Left lung (tissue), 10 donors: ENCODE measurements around the gene ATG12. TPM values are rescaled to one million over a fixed set of nuclear protein-coding genes. Genes with fewer than 3 reads are reported as not detected.
A peak's percentile ranks its signal among the peaks of the same experiment; 100 is the strongest.

Experiments used
- ATAC-seq: fragments of 200-7000 bp; cut with Tn5 transposase; one replicate; pipeline ENCODE4 v1.9.1; 2020; ENCODE audit warnings: moderate library complexity
- DNase-seq, 4 donors: peaks; one replicate each; pipeline ENCODE4 v3.0.0-alpha.2; 2013 to 2020
- H3K27ac ChIP-seq, 2 donors: fragments of 200-600 bp; sonication (generic) in 1 of 2; one replicate each; pipeline versions ENCODE4 v1.5.0 to v1.8.0; 2020 to 2021
- H3K27me3 ChIP-seq, 2 donors: fragments of 200-600 bp; sonication (generic) in 1 of 2; one replicate each; pipeline versions ENCODE4 v1.5.0 to v1.8.0; 2020 to 2021
- H3K36me3 ChIP-seq, 2 donors: fragments of 200-600 bp; sonication (generic) in 1 of 2; one replicate each; pipeline versions ENCODE4 v1.5.0 to v1.8.0; 2020 to 2021
- H3K4me1 ChIP-seq, 2 donors: fragments of 200-600 bp; one replicate each; pipeline ENCODE4 v1.8.0; 2021
- H3K4me3 ChIP-seq, 2 donors: fragments of 200-600 bp; sonication (generic) in 1 of 2; one replicate each; pipeline versions ENCODE4 v1.5.0 to v1.8.0; 2020 to 2021; ENCODE audit warnings: mild to moderate bottlenecking in 1 of 2
- H3K9me3 ChIP-seq, 2 donors: fragments of 200-600 bp; sonication (generic) in 1 of 2; one replicate each; pipeline versions ENCODE4 v1.5.0 to v1.8.0; 2020 to 2021
- intact Hi-C, 2 donors: fragments of 100-400 bp; cut with DNase I; formaldehyde crosslinking; loops; one replicate each; pipeline versions ENCODE4 v1.11.2 to v1.14.2; 2022
- polyA plus RNA-seq, 6 donors: library from polyadenylated mRNA; unstranded; fragments of 120-200 nt; gene quantifications; one replicate each; pipeline ENCODE4 v1.2.1, GENCODE V29; 2013; ENCODE audit not compliant: insufficient read length in 6 of 6
- total RNA-seq, 2 donors: library from RNA; stranded (reverse); fragmentation: NEBNext Ultra II Directional; extraction: Animal tissue kit (Norgen Biotek cat#: 25700); gene quantifications; one replicate each; pipeline ENCODE4 v1.2.1, GENCODE V29; 2021
- TF ChIP-seq, protein P1 (sequence below), 2 donors: fragments of 200-600 bp; sonication (generic) in 1 of 2; IDR thresholded peaks; one replicate each; pipeline versions ENCODE4 v1.5.0 to v1.8.0; 2021; ENCODE audit warnings: antibody characterized with exemption in 2 of 2
- donor health status: DM: no; HTN: yes; CAD: no.
- donor health status: DM: no; HTN: no; CAD: no.

Gene ATG12
- total and polyA plus RNA-seq, 8 donors: 31.5 to 93.9 (median 75.3) TPM

DNA sequence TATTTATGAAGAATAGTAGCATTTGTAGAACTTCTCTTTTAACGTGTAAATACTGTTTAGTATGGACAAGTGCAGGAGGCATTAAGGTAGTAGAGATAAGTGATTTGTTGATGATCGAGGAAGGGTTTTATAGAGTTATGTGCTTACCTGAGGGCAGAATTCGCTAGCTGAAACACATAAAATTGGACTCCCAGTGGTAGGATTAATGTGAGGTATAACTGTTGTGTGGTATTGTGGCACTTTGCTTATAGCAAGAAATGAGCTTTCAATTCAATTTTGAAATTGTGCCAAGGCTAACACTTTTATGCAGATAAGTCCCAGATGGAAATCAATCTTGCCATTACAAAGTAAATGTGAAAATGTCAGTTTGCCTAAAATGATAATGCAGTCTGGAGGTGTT is 1.6 kb upstream of the ATG12 start:
- no peak for DNase-seq
- intact Hi-C loops: no loop called here
- H3K27ac ChIP-seq: no peak overlapping the region
- no peaks in the 10 kb centered on the region for H3K9me3 ChIP-seq
- H3K4me1 ChIP-seq: peaks cover 38 to 58% of the 10 kb centered on the region in 2 donors
- H3K27me3 ChIP-seq: no peaks in the 10 kb centered on the region
- no peak for ATAC-seq
- TF ChIP-seq, protein P1, sequence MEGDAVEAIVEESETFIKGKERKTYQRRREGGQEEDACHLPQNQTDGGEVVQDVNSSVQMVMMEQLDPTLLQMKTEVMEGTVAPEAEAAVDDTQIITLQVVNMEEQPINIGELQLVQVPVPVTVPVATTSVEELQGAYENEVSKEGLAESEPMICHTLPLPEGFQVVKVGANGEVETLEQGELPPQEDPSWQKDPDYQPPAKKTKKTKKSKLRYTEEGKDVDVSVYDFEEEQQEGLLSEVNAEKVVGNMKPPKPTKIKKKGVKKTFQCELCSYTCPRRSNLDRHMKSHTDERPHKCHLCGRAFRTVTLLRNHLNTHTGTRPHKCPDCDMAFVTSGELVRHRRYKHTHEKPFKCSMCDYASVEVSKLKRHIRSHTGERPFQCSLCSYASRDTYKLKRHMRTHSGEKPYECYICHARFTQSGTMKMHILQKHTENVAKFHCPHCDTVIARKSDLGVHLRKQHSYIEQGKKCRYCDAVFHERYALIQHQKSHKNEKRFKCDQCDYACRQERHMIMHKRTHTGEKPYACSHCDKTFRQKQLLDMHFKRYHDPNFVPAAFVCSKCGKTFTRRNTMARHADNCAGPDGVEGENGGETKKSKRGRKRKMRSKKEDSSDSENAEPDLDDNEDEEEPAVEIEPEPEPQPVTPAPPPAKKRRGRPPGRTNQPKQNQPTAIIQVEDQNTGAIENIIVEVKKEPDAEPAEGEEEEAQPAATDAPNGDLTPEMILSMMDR (IDR thresholded peaks at IDR 0.05): no peak
- peak overlapping the region; percentile 87 to 96 for H3K4me3 ChIP-seq
- no peaks in the 10 kb centered on the region for H3K36me3 ChIP-seq

DNA sequence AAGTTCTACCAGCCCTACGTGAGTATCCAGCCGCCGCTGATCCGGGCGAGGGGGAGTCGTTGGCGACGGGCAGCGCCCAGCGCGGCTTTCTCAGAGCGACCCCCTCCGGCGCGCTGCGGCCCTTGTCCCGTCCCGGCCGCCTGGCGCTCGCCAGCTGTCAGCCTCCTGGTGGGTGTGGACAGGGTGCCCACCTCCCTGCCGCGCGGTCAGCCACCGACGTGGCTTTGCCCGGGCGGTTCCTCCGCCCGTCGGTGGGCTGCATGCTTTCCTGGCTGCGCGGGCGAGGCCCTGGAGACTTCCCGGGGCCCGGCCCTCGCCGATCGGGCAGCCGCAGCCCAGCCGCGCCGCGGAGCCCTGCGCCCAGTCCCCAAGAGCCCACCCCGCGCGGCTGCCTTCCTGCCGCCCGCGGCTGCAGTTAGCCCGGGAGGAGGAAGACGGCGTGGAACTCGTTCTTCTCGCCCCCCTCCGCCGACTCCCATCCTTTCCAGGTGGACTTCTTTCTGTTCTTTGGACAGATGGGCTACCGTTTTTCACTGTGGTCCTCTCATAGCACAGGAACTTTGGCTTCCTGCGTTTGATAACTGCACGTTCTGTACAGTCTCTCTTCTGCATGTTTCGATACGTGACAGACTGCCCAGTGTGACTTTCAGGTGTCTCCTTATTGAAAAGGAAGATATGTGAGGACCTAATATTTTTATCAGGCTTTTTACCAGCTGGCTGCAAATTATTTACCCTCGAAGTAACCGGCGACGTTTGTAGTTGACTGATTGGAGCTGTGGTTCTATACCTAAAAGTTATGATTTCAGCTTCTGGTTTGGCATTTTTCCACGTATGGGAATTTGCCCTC is 947 bp upstream of the ATG12 start:
- intact Hi-C loops: no loop called here
- H3K4me1 ChIP-seq: peaks cover 38 to 61% of the 10 kb centered on the region in 2 donors
- TF ChIP-seq, protein P1 (IDR thresholded peaks at IDR 0.05): peak in 1 of 2 donors; percentile 9

DNA sequence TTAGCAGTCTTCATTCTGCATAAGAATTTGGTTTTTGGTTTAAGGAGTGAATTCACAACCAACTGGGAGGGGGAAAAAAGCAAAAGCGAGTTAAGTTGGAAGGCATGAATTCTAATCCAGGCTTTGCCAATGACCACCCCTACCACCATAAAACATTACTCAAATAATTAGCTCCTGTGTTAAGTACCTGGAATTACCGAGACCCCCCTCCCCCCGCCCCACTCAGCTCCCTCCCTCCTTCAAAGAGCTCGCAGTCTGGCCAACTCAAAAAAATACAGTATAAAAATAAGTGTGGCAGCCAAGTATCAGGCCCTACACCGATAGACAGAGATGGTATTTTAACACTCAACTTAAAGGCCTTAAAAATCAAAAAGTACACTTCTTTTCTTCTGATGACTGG is 492 bp downstream of the ATG12 start:
- peak overlapping the region; percentile 90 to 94 for H3K27ac ChIP-seq
- DNase-seq: no peak
- H3K27me3 ChIP-seq: no peaks in the 10 kb centered on the region
- TF ChIP-seq, protein P1 (IDR thresholded peaks at IDR 0.05): no peak
- H3K9me3 ChIP-seq: no peaks in the 10 kb centered on the region
- peak overlapping the region; percentile 87 to 96 for H3K4me3 ChIP-seq
- no peak for ATAC-seq
- H3K36me3 ChIP-seq: peaks cover 0 to 18% of the 10 kb centered on the region in 2 donors
- intact Hi-C loops: no loop called here
- peaks cover 38 to 61% of the 10 kb centered on the region in 2 donors for H3K4me1 ChIP-seq

More for the DNA sequence above, 947 bp upstream of the ATG12 start:
- Histone ChIP-seq H3K27me3 (no peaks in the 10 kb centered on the region), H3K27ac (peak overlapping the region; percentile 90 to 94), H3K9me3 (no peaks in the 10 kb centered on the region), H3K4me3 (peak overlapping the region; percentile 87 to 96), H3K36me3 (peaks cover 0 to 3% of the 10 kb centered on the region in 2 donors)
- DNase-seq (peak in 2 of 4 donors; percentile 83 to 84), ATAC-seq (peak; percentile 65)

DNA sequence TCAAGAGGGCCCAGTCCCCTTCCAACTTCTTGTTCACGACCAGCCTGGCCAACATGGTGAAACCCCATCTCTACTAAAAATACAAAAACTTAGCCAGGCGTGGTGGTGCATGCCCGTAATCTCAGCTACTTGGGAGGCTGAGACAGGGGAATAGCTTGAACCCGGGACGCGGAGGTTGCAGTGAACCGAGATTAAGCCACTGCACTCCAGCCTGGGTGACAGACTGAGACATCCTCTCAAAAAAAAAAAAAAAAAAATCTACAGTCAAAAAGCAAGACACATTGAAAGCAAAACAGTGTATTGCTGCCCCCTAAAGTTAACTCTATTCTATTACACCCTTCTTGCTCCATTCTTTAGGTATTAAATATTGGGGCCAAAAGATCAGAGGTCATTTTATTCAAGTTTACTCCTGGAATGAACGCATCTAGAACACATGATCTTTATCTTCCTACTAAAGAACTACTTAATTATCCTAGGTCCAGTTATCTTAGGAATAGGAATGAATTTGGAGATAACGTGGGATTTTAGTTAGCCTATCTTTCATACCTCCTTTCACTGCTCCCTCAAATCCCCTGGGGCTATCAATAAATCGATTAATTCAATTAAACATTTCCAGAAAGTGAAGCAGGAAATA is 2.4 kb downstream of the ATG12 start:
- peaks cover 0 to 35% of the 10 kb centered on the region in 2 donors for H3K36me3 ChIP-seq
- peaks cover 33 to 46% of the 10 kb centered on the region in 2 donors for H3K4me1 ChIP-seq
- ATAC-seq: peak; percentile 8
- peak overlapping the region in 1 of 2 donors; percentile 96 for H3K4me3 ChIP-seq
- H3K9me3 ChIP-seq: no peaks in the 10 kb centered on the region
- TF ChIP-seq, protein P1 (IDR thresholded peaks at IDR 0.05): peak; percentile 44 to 51
- H3K27ac ChIP-seq: no peak overlapping the region
- H3K27me3 ChIP-seq: no peaks in the 10 kb centered on the region
- peak in 1 of 4 donors; percentile 61 for DNase-seq
- intact Hi-C loops: no loop called here

DNA sequence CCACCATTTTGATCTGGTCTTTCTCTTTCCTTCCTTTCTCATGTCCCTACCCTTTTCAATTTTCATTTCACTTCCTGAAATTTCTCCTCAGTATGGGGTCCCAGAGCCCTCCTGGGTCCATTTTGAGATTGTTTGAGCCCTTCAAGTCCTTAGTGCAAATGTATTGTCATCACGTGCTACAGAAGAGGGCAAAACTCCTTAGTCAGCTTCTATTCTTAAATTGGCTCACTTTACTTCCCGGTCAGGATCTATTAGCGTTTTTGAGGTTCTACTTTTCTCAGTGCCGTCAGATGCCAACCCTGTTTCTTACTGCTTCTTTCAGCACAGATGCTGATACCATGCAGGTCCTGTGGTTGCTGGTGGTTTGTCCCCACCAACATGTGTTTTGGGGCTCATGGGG is 5.9 kb downstream of the ATG12 start:
- H3K4me3 ChIP-seq: no peak overlapping the region
- TF ChIP-seq, protein P1 (IDR thresholded peaks at IDR 0.05): no peak

More for the DNA sequence above, 5.9 kb downstream of the ATG12 start:
- Histone ChIP-seq H3K27me3 (no peaks in the 10 kb centered on the region), H3K9me3 (no peaks in the 10 kb centered on the region), H3K27ac (no peak overlapping the region), H3K36me3 (peaks cover 0 to 60% of the 10 kb centered on the region in 2 donors), H3K4me1 (peaks cover 20 to 28% of the 10 kb centered on the region in 2 donors)
- ATAC-seq (no peak), DNase-seq (no peak)
- intact Hi-C loops: no loop called here
